Naive B cell (primary cell): ENCODE results near the gene TTC13. TPM values are rescaled to one million over a fixed set of nuclear protein-coding genes. Genes with fewer than 3 reads are reported as not detected.

Source experiments
- ATAC-seq, 2 donors: fragments of 150-1000 bp; cut with Tn5 transposase; 2 replicates each; pipeline ENCODE4 v1.10.0; 2021; ENCODE audit warnings: low read depth in 2 of 2, mild to moderate bottlenecking in 2 of 2, moderate library complexity in 2 of 2
- DNase-seq: peaks from one replicate; pipeline ENCODE4 v3.0.0; 2022
- H3K27ac Mint-ChIP-seq, 6 donors: one replicate each; pipeline ENCODE4 v1.8.0; 2020 to 2022; ENCODE audit warnings: mild to moderate bottlenecking in 6 of 6, mixed read lengths in 6 of 6, moderate library complexity in 5 of 6, inconsistent platforms in 2 of 6
- H3K27me3 Mint-ChIP-seq, 3 donors: one replicate each; pipeline ENCODE4 v1.8.0; 2021 to 2022; ENCODE audit warnings: mixed read lengths in 3 of 3, mild to moderate bottlenecking in 1 of 3
- H3K36me3 Mint-ChIP-seq, 2 donors: one replicate each; pipeline ENCODE4 v1.8.0; 2020 to 2022; ENCODE audit warnings: mixed read lengths in 2 of 2, inconsistent platforms in 1 of 2, mild to moderate bottlenecking in 1 of 2
- H3K4me1 Mint-ChIP-seq, 3 donors: one replicate each; pipeline ENCODE4 v1.8.0; 2020 to 2022; ENCODE audit warnings: mixed read lengths in 3 of 3, inconsistent platforms in 1 of 3, mild to moderate bottlenecking in 1 of 3, moderate library complexity in 1 of 3
- H3K4me3 Mint-ChIP-seq, 8 donors: one replicate each; pipeline ENCODE4 v1.8.0; 2020 to 2022; ENCODE audit warnings: mild to moderate bottlenecking in 8 of 8, mixed read lengths in 8 of 8, moderate library complexity in 8 of 8, inconsistent platforms in 2 of 8
- H3K9me3 Mint-ChIP-seq, 7 donors: one replicate each; pipeline ENCODE4 v1.8.0; 2020 to 2022; ENCODE audit warnings: mixed read lengths in 7 of 7, mild to moderate bottlenecking in 5 of 7, inconsistent platforms in 2 of 7, moderate library complexity in 1 of 7
- polyA plus RNA-seq, 6 donors: library from polyadenylated mRNA; unstranded; fragments of 300-500 nt; fragmentation: Illumina TruSeq; gene quantifications; one replicate each; pipeline ENCODE4 v1.2.3, GENCODE V29; 2021; ENCODE audit warnings: low read depth in 6 of 6

TTC13 gene
- polyA plus RNA-seq, 6 donors from 2014 or later = 3.4 to 14.6 (median 9.9) TPM

GRCh38 chr1:230868736-230869385 is 109.8 kb downstream of the TTC13 start:
- ATAC-seq (peak; percentile 38 to 42), DNase-seq (no peak)
- peaks cover 23 to 42% (median 25%) of the 10 kb centered on the region in 3 donors for H3K27me3 Mint-ChIP-seq
- H3K9me3 Mint-ChIP-seq = no peaks in the 10 kb centered on the region
- peak overlapping the region; percentile 83 to 92 (median 89) for H3K4me3 Mint-ChIP-seq
- peak overlapping the region in 3 of 6 donors; percentile 56 to 71 (median 65) for H3K27ac Mint-ChIP-seq
- no peaks in the 10 kb centered on the region for H3K36me3 Mint-ChIP-seq
- peaks cover 0 to 9% (median 8%) of the 10 kb centered on the region in 3 donors for H3K4me1 Mint-ChIP-seq

GRCh38 chr1:230867903-230868735 is 110.5 kb downstream of the TTC13 start, which contains the start of gene C1orf198:
C1orf198 (minus strand) TSS chr1:230868521; CDS start chr1:230868512, 9 bp downstream.
- no peaks in the 10 kb centered on the region for H3K36me3 Mint-ChIP-seq
- peak; percentile 66 for DNase-seq
- peaks cover 4 to 10% (median 9%) of the 10 kb centered on the region in 3 donors for H3K4me1 Mint-ChIP-seq
- peak within 1 kb of the TSS in 5 of 6 donors; percentile 56 to 90 (median 71) for H3K27ac Mint-ChIP-seq
- peak; percentile 88 to 89 for ATAC-seq
- H3K27me3 Mint-ChIP-seq = peaks cover 23 to 42% (median 25%) of the 10 kb centered on the region in 3 donors
- H3K4me3 Mint-ChIP-seq = peak within 1 kb of the TSS; percentile 84 to 97 (median 90)
- no peaks in the 10 kb centered on the region for H3K9me3 Mint-ChIP-seq

- Mint-ChIP-seq H3K27ac (peak overlapping the region in 3 of 6 donors; percentile 69 to 90 (median 72)), H3K9me3 (no peaks in the 10 kb centered on the region), H3K27me3 (peaks cover 21 to 42% (median 25%) of the 10 kb centered on the region in 3 donors), H3K4me1 (peaks cover 6 to 10% (median 9%) of the 10 kb centered on the region in 3 donors), H3K36me3 (no peaks in the 10 kb centered on the region), H3K4me3 (peak overlapping the region; percentile 84 to 97 (median 90))
- ATAC-seq = no peak
- no peak for DNase-seq
Measured at GRCh38 chr1:230867101-230867902, 111.4 kb downstream of the TTC13 start.

GRCh38 chr1:230866171-230867070 is 112.2 kb downstream of the TTC13 start:
- H3K4me1 Mint-ChIP-seq = peaks cover 6 to 10% (median 9%) of the 10 kb centered on the region in 3 donors
- H3K9me3 Mint-ChIP-seq = no peaks in the 10 kb centered on the region
- no peak for DNase-seq
- peaks cover 12 to 35% (median 22%) of the 10 kb centered on the region in 3 donors for H3K27me3 Mint-ChIP-seq
- H3K27ac Mint-ChIP-seq = no peak overlapping the region
- H3K4me3 Mint-ChIP-seq = peak overlapping the region; percentile 4 to 91 (median 74)
- ATAC-seq = no peak
- H3K36me3 Mint-ChIP-seq = no peaks in the 10 kb centered on the region

- Mint-ChIP-seq H3K4me3 (peak overlapping the region in 2 of 8 donors; percentile 21 to 91), H3K27me3 (peaks cover 9 to 25% (median 16%) of the 10 kb centered on the region in 3 donors)
Measured at GRCh38 chr1:230865062-230865817, 113.4 kb downstream of the TTC13 start.

GRCh38 chr1:230864441-230864840 is 114.2 kb downstream of the TTC13 start:
- H3K9me3 Mint-ChIP-seq = no peaks in the 10 kb centered on the region
- H3K4me3 Mint-ChIP-seq = peak overlapping the region in 1 of 8 donors; percentile 33
- no peak overlapping the region for H3K27ac Mint-ChIP-seq
- DNase-seq (no peak), ATAC-seq (no peak)
- H3K27me3 Mint-ChIP-seq = peaks cover 9 to 17% (median 16%) of the 10 kb centered on the region in 3 donors
- H3K4me1 Mint-ChIP-seq = peaks cover 6 to 10% (median 8%) of the 10 kb centered on the region in 3 donors
- H3K36me3 Mint-ChIP-seq = no peaks in the 10 kb centered on the region

More at GRCh38 chr1:230865062-230865817, 113.4 kb downstream of the TTC13 start:
- peaks cover 6 to 10% (median 9%) of the 10 kb centered on the region in 3 donors for H3K4me1 Mint-ChIP-seq
- H3K9me3 Mint-ChIP-seq = no peaks in the 10 kb centered on the region
- no peak overlapping the region for H3K27ac Mint-ChIP-seq
- no peaks in the 10 kb centered on the region for H3K36me3 Mint-ChIP-seq
- DNase-seq (no peak), ATAC-seq (no peak)

- Mint-ChIP-seq H3K27me3 (peaks cover 9 to 17% (median 16%) of the 10 kb centered on the region in 3 donors), H3K36me3 (no peaks in the 10 kb centered on the region), H3K9me3 (no peaks in the 10 kb centered on the region), H3K4me1 (peaks cover 0 to 10% (median 6%) of the 10 kb centered on the region in 3 donors), H3K4me3 (no peak overlapping the region), H3K27ac (no peak overlapping the region)
- no peak for DNase-seq
- ATAC-seq = no peak
Measured at GRCh38 chr1:230863449-230863848, 115.2 kb downstream of the TTC13 start.

GRCh38 chr1:230861970-230862595 is 116.6 kb downstream of the TTC13 start:
- H3K27ac Mint-ChIP-seq = no peak overlapping the region
- H3K9me3 Mint-ChIP-seq = no peaks in the 10 kb centered on the region
- H3K36me3 Mint-ChIP-seq = no peaks in the 10 kb centered on the region
- peak overlapping the region in 1 of 8 donors; percentile 26 for H3K4me3 Mint-ChIP-seq
- DNase-seq (no peak), ATAC-seq (no peak)
- peaks cover 0 to 6% (median 6%) of the 10 kb centered on the region in 3 donors for H3K4me1 Mint-ChIP-seq
- H3K27me3 Mint-ChIP-seq = peaks cover 6 to 11% (median 10%) of the 10 kb centered on the region in 3 donors

- no peaks in the 10 kb centered on the region for H3K9me3 Mint-ChIP-seq
- H3K4me3 Mint-ChIP-seq = peak overlapping the region in 1 of 8 donors; percentile 11
- peaks cover 0 to 7% (median 4%) of the 10 kb centered on the region in 3 donors for H3K27me3 Mint-ChIP-seq
- no peaks in the 10 kb centered on the region for H3K36me3 Mint-ChIP-seq
- ATAC-seq (no peak), DNase-seq (no peak)
- no peak overlapping the region for H3K27ac Mint-ChIP-seq
- peaks cover 0 to 6% (median 4%) of the 10 kb centered on the region in 3 donors for H3K4me1 Mint-ChIP-seq
Measured at GRCh38 chr1:230861489-230861888, 117.2 kb downstream of the TTC13 start.

- H3K27me3 Mint-ChIP-seq = peaks cover 0 to 5% (median 4%) of the 10 kb centered on the region in 3 donors
- H3K4me1 Mint-ChIP-seq = peaks cover 0 to 6% (median 4%) of the 10 kb centered on the region in 3 donors
- no peak for ATAC-seq
- H3K4me3 Mint-ChIP-seq = peak overlapping the region in 1 of 8 donors; percentile 11
- no peak for DNase-seq
- no peaks in the 10 kb centered on the region for H3K36me3 Mint-ChIP-seq
- no peak overlapping the region for H3K27ac Mint-ChIP-seq
- no peaks in the 10 kb centered on the region for H3K9me3 Mint-ChIP-seq
Measured at GRCh38 chr1:230860617-230861384, 117.9 kb downstream of the TTC13 start.
